Osteocyte (in vitro differentiated cells): Measurements from ENCODE around the gene KRTAP5-2. TPM values are rescaled to one million over a fixed set of nuclear protein-coding genes. Genes with fewer than 3 reads are reported as not detected.

Experiments used
- DNase-seq: peaks from one replicate; pipeline ENCODE4 v3.0.0; 2021; ENCODE audit warnings: mixed read lengths; ENCODE audit not compliant: unreplicated experiment; ENCODE audit errors: extremely low spot score
- H3K27ac Mint-ChIP-seq: one replicate; pipeline ENCODE4 v1.8.0; 2021; ENCODE audit warnings: mild to moderate bottlenecking, mixed read lengths; ENCODE audit not compliant: unreplicated experiment
- H3K27me3 Mint-ChIP-seq: one replicate; pipeline ENCODE4 v1.8.0; 2021; ENCODE audit warnings: mixed read lengths; ENCODE audit not compliant: unreplicated experiment
- H3K36me3 Mint-ChIP-seq: one replicate; pipeline ENCODE4 v1.8.0; 2021; ENCODE audit warnings: mixed read lengths; ENCODE audit not compliant: unreplicated experiment
- H3K4me1 Mint-ChIP-seq: one replicate; pipeline ENCODE4 v1.8.0; 2021; ENCODE audit warnings: mixed read lengths; ENCODE audit not compliant: unreplicated experiment
- H3K4me3 Mint-ChIP-seq: one replicate; pipeline ENCODE4 v1.8.0; 2021; ENCODE audit warnings: mild to moderate bottlenecking, moderate library complexity, mixed read lengths; ENCODE audit not compliant: unreplicated experiment
- H3K9me3 Mint-ChIP-seq: one replicate; pipeline ENCODE4 v1.8.0; 2021; ENCODE audit warnings: mixed read lengths; ENCODE audit not compliant: unreplicated experiment
- total RNA-seq: library from RNA; stranded (reverse); gene quantifications from 2 replicates; pipeline ENCODE4 v1.2.1, GENCODE V29; 2021
- TF ChIP-seq, protein P1 (sequence below): fragments of 200-600 bp; sonication (generic); IDR thresholded peaks from 2 replicates; pipeline ENCODE4 v1.5.0; 2021; ENCODE audit warnings: antibody characterized with exemption, mild to moderate bottlenecking, moderate library complexity

KRTAP5-2 gene
- total RNA-seq, 1 donor from 2014 or later = not detected

- no peak for DNase-seq
- no peak overlapping the region for H3K27ac Mint-ChIP-seq
- H3K4me3 Mint-ChIP-seq = no peak overlapping the region
Measured at GRCh38 chr11:1624621-1625020, 26.5 kb upstream of the KRTAP5-2 start.

GRCh38 chr11:1623716-1624115, 25.6 kb upstream of the KRTAP5-2 start:
- DNase-seq = no peak
- Mint-ChIP-seq H3K27me3 (peaks cover 60% of the 10 kb centered on the region), H3K4me1 (no peaks in the 10 kb centered on the region), H3K36me3 (no peaks in the 10 kb centered on the region), H3K4me3 (no peak overlapping the region), H3K9me3 (no peaks in the 10 kb centered on the region), H3K27ac (no peak overlapping the region)
- TF ChIP-seq, protein P1, sequence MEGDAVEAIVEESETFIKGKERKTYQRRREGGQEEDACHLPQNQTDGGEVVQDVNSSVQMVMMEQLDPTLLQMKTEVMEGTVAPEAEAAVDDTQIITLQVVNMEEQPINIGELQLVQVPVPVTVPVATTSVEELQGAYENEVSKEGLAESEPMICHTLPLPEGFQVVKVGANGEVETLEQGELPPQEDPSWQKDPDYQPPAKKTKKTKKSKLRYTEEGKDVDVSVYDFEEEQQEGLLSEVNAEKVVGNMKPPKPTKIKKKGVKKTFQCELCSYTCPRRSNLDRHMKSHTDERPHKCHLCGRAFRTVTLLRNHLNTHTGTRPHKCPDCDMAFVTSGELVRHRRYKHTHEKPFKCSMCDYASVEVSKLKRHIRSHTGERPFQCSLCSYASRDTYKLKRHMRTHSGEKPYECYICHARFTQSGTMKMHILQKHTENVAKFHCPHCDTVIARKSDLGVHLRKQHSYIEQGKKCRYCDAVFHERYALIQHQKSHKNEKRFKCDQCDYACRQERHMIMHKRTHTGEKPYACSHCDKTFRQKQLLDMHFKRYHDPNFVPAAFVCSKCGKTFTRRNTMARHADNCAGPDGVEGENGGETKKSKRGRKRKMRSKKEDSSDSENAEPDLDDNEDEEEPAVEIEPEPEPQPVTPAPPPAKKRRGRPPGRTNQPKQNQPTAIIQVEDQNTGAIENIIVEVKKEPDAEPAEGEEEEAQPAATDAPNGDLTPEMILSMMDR = no peak

More at GRCh38 chr11:1624621-1625020, 26.5 kb upstream of the KRTAP5-2 start:
- TF ChIP-seq, protein P1 = no peak
- H3K27me3 Mint-ChIP-seq = peaks cover 62% of the 10 kb centered on the region
- no peaks in the 10 kb centered on the region for H3K4me1 Mint-ChIP-seq
- no peaks in the 10 kb centered on the region for H3K9me3 Mint-ChIP-seq
- no peaks in the 10 kb centered on the region for H3K36me3 Mint-ChIP-seq

DNA sequence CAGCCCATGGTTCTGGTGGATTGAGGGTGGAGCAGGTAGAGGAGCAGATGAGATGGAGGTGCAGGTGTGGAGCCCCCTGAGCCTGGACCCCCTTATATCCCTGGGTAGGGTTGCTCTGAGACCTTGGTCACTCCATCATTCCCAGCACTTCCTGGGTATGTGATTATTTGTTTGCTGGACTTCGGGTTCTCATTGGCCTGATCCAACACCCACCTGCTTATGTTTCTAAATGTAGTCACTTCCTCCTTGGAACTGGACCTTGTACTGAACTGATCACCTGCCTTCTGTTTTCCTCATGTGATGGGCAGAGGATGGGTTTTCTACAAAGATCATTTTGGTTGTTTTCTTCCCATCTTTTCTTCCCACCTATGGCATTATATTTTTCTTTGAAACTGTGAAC, 24.0 kb upstream of the KRTAP5-2 start, which contains the start of gene KRTAP5-4:
Gene KRTAP5-4, minus strand, starts transcription at position 53 of the 400 bp plus-strand sequence. Its CDS starts 45 bp downstream, at position 8.
- H3K4me3 Mint-ChIP-seq = no peak within 1 kb of the TSS
- DNase-seq = no peak
- H3K27ac Mint-ChIP-seq = no peak within 1 kb of the TSS
- H3K4me1 Mint-ChIP-seq = no peaks in the 10 kb centered on the region
- H3K27me3 Mint-ChIP-seq = peaks cover 55% of the 10 kb centered on the region
- H3K36me3 Mint-ChIP-seq = no peaks in the 10 kb centered on the region
- TF ChIP-seq, protein P1 = no peak
- peaks cover 4% of the 10 kb centered on the region for H3K9me3 Mint-ChIP-seq

DNA sequence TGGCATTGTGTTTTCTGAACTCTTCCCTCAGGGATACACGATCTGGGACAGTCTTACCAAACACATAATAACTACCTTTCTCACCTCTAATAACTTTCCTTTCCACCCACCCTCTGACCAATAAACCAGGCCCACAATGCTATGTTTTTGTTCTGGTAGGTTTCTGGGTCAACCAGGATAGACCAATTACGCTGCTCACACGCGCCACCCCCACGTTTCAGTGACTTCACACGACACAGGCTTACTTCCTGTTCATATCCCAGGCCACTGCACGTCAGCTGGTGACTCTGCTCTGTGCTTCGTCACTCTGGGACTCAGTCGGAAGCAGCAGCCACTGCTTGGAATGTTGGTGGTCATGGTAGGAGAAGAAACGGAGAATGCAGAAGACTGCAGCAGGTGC, 21.4 kb upstream of the KRTAP5-2 start:
- Mint-ChIP-seq H3K4me1 (no peaks in the 10 kb centered on the region), H3K27me3 (peaks cover 57% of the 10 kb centered on the region), H3K9me3 (peaks cover 4% of the 10 kb centered on the region), H3K27ac (no peak overlapping the region), H3K36me3 (no peaks in the 10 kb centered on the region), H3K4me3 (no peak overlapping the region)
- TF ChIP-seq, protein P1 = no peak
- DNase-seq = no peak

DNA sequence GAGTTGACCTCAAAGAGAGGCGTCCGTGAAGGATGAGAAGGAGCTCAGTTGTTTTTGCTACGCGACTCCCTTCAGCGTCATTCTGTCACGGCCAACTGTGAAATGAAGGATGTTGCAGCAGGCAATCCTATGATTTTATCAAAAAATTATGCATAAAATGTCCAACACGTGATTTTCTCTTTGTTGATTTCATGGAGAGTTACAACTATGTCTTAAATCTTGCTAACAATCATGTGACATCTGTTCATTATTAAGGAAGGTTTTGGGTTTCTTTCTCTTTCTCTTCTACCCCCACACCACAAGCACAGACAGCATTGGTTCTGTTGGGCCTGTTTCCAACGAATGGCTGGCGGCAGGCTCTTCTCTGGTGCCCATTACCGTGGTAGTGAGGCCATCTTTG, 20.1 kb upstream of the KRTAP5-2 start:
- Mint-ChIP-seq H3K27ac (no peak overlapping the region), H3K36me3 (no peaks in the 10 kb centered on the region), H3K9me3 (peaks cover 4% of the 10 kb centered on the region), H3K4me1 (no peaks in the 10 kb centered on the region), H3K4me3 (no peak overlapping the region), H3K27me3 (peaks cover 59% of the 10 kb centered on the region)
- TF ChIP-seq, protein P1 = no peak
- no peak for DNase-seq
